ENCODE data around the gene CHIT1. TPM values are rescaled to one million over a fixed set of nuclear protein-coding genes. Genes with fewer than 3 reads are reported as not detected.

The CHIT1 gene
- total RNA-seq, 1 experiment from 2014 or later, result not detected

Other genes with a start within 250 kb of the CHIT1 start
- gene TMEM183A, start 222.3 kb downstream of the CHIT1 start, total RNA-seq (2014; rRNA removed; shearing (Covaris generic)), result 84.6 and 99.6 TPM in 2 replicates
- 2.5 and 12.1 TPM in 2 replicates for gene PPFIA4, start 203.2 kb downstream of the CHIT1 start, total RNA-seq (2014; rRNA removed; shearing (Covaris generic))
- gene MYOG, start 143.7 kb downstream of the CHIT1 start, total RNA-seq (2014; rRNA removed; shearing (Covaris generic)), result not detected in 2 replicates
- gene ADORA1, start 101.9 kb downstream of the CHIT1 start, total RNA-seq (2014; rRNA removed; shearing (Covaris generic)), result 1.6 and 5.6 TPM in 2 replicates
- gene MYBPH, start 53.8 kb downstream of the CHIT1 start, total RNA-seq (2014; rRNA removed; shearing (Covaris generic)), result not detected in 2 replicates
- not detected in 2 replicates for gene CHI3L1, start 43.0 kb downstream of the CHIT1 start, total RNA-seq (2014; rRNA removed; shearing (Covaris generic))
- 0.67 and 1.2 TPM in 2 replicates for gene BTG2, start 75.8 kb upstream of the CHIT1 start, total RNA-seq (2014; rRNA removed; shearing (Covaris generic))
- not detected in 2 replicates for gene FMOD, start 121.4 kb upstream of the CHIT1 start, total RNA-seq (2014; rRNA removed; shearing (Covaris generic))
- not detected in 2 replicates for gene PRELP, start 246.1 kb upstream of the CHIT1 start, total RNA-seq (2014; rRNA removed; shearing (Covaris generic))

Measured in M059J (cell line).